ENCODE data around the gene PRDM10.
"Not testable (repeated sequence)": the region's sequence is repeated elsewhere in the genome, so short reads cannot be mapped to it uniquely, and the experiment has no call there.

Gene PRDM10

DNA sequence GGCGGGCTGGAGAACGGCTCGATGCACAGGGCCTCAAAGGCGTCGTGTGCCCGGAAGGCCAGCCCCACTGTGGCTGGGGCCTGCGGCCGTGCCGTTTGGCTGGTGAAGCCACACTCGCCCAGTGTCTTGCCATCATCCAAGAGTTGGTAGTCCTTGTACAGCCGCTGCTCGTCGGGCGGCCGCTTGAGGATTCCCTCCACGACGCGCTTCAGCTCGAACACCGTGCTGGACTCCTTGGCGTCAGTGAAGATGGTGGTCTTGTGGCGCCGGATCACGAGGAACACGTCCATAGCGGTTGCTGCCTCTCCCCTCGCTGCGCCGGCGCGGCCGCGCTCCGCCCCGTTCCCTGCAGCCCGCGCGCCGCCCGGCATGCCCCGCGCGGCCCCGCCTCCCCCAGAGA, 30.3 kb upstream of the PRDM10 start:
- Mint-ChIP-seq H3K27ac (ENCODE audit: low read depth) (no peak overlapping the region), H3K9me3 (no peaks in the 10 kb centered on the region), H3K27me3 (peaks cover 12% of the 10 kb centered on the region), H3K36me3 (ENCODE audit: insufficient read depth) (peaks cover 2% of the 10 kb centered on the region), H3K4me1 (no peaks in the 10 kb centered on the region), H3K4me3 (no peak overlapping the region)
- no peak for ATAC-seq (replicated peaks; ENCODE audit: extremely low read depth, poor library complexity, severe bottlenecking)
- no peak for DNase-seq (ENCODE audit: low spot score in 2 of 2)

- no peak overlapping the region for H3K27ac Mint-ChIP-seq (ENCODE audit: low read depth)
- peaks cover 10% of the 10 kb centered on the region for H3K27me3 Mint-ChIP-seq
Measured at GRCh38 chr11:130031945-130032344, 29.3 kb upstream of the PRDM10 start.

DNA sequence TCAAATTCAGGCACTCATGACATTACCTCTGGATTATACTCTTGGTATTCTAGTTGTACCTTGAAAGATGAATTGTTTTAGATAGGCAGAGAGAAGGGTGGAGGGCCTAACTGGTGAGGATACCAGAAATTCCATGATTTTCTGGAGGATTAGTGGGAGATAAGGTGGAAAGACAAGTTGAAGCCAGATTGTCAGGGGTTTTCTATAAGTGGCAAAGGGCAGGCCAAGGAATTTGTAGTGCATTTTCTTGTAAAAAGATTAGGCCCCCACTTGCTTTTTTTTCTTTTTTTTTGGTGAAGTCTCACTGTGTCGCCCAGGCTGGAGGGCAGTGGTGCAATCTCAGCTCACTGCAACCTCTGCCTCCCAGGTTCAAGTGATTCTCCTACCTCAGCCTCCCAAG, 28.4 kb upstream of the PRDM10 start:
- DNase-seq (ENCODE audit: low spot score in 2 of 2), result no peak
- no peaks in the 10 kb centered on the region for H3K36me3 Mint-ChIP-seq (ENCODE audit: insufficient read depth)
- no peak overlapping the region for H3K27ac Mint-ChIP-seq (ENCODE audit: low read depth)
- H3K4me1 Mint-ChIP-seq, result no peaks in the 10 kb centered on the region
- H3K4me3 Mint-ChIP-seq, result no peak overlapping the region
- H3K27me3 Mint-ChIP-seq, result peaks cover 3% of the 10 kb centered on the region
- no peaks in the 10 kb centered on the region for H3K9me3 Mint-ChIP-seq
- ATAC-seq (replicated peaks; ENCODE audit: extremely low read depth, poor library complexity, severe bottlenecking), result no peak

More at GRCh38 chr11:130031945-130032344, 29.3 kb upstream of the PRDM10 start:
- Mint-ChIP-seq H3K36me3 (ENCODE audit: insufficient read depth) (no peaks in the 10 kb centered on the region), H3K4me1 (no peaks in the 10 kb centered on the region), H3K9me3 (no peaks in the 10 kb centered on the region), H3K4me3 (no peak overlapping the region)
- ATAC-seq (replicated peaks; ENCODE audit: extremely low read depth, poor library complexity, severe bottlenecking) (no peak), DNase-seq (ENCODE audit: low spot score in 2 of 2) (no peak)

DNA sequence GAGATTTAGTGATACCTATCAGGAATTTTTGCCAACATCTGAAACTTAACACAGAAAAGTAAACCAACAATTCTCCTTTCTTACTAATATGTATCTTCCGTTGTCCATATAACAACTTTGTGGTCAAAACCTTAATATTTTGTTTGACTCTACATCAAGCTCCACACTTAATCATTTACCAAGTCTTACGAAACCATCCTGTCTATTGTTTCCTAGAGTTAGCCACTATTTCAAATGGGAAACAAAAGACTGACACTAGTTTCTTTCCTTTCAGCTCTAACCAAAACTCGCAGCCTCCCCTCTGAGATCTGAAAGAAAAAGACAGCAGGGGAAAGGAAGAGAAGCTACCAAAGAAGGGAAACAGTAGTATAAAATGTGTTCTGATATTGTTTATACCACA, 26.5 kb upstream of the PRDM10 start:
- DNase-seq (ENCODE audit: low spot score in 2 of 2) (no peak), ATAC-seq (replicated peaks; ENCODE audit: extremely low read depth, poor library complexity, severe bottlenecking) (no peak)
- Mint-ChIP-seq H3K4me1 (no peaks in the 10 kb centered on the region), H3K9me3 (no peaks in the 10 kb centered on the region), H3K4me3 (no peak overlapping the region), H3K27me3 (no peaks in the 10 kb centered on the region), H3K36me3 (ENCODE audit: insufficient read depth) (no peaks in the 10 kb centered on the region), H3K27ac (ENCODE audit: low read depth) (no peak overlapping the region)

GRCh38 chr11:130025371-130025770, 22.7 kb upstream of the PRDM10 start:
- Mint-ChIP-seq H3K4me1 (no peaks in the 10 kb centered on the region), H3K27ac (ENCODE audit: low read depth) (no peak overlapping the region), H3K36me3 (ENCODE audit: insufficient read depth) (peaks cover 1% of the 10 kb centered on the region), H3K27me3 (no peaks in the 10 kb centered on the region), H3K4me3 (no peak overlapping the region), H3K9me3 (no peaks in the 10 kb centered on the region)
- DNase-seq (ENCODE audit: low spot score in 2 of 2) (no peak), ATAC-seq (replicated peaks; ENCODE audit: extremely low read depth, poor library complexity, severe bottlenecking) (no peak)

GRCh38 chr11:130024361-130024760, 21.7 kb upstream of the PRDM10 start:
- DNase-seq (ENCODE audit: low spot score in 2 of 2) (no peak), ATAC-seq (replicated peaks; ENCODE audit: extremely low read depth, poor library complexity, severe bottlenecking) (no peak)
- Mint-ChIP-seq H3K27me3 (no peaks in the 10 kb centered on the region), H3K36me3 (ENCODE audit: insufficient read depth) (peaks cover 1% of the 10 kb centered on the region), H3K4me1 (no peaks in the 10 kb centered on the region), H3K27ac (ENCODE audit: low read depth) (no peak overlapping the region), H3K4me3 (no peak overlapping the region), H3K9me3 (no peaks in the 10 kb centered on the region)

GRCh38 chr11:130023204-130023603, 20.6 kb upstream of the PRDM10 start:
- Mint-ChIP-seq H3K27me3 (no peaks in the 10 kb centered on the region), H3K27ac (ENCODE audit: low read depth) (no peak overlapping the region), H3K4me1 (no peaks in the 10 kb centered on the region), H3K36me3 (ENCODE audit: insufficient read depth) (peaks cover 1% of the 10 kb centered on the region), H3K9me3 (no peaks in the 10 kb centered on the region), H3K4me3 (no peak overlapping the region)
- ATAC-seq (replicated peaks; ENCODE audit: extremely low read depth, poor library complexity, severe bottlenecking) (no peak), DNase-seq (ENCODE audit: low spot score in 2 of 2) (no peak)

DNA sequence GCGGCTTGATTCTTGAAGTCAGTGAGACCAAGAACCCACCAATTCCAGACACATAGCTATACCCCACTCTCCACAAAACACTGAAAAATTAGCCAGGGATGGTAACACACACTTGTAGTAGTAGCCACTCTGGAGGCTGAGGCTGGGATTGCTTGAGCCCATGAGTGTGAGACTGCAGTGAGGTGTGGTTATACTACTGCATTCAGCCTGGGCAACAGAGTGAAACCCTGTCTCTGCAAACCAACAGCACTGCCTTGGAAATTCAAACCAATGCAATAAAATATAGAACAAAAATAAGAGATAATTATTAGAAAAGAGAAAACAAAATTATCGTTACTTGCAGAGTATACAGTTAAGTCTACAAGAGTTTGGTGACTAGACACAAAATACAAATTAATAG, 20.2 kb upstream of the PRDM10 start:
- H3K4me3 Mint-ChIP-seq, result no peak overlapping the region
- ATAC-seq (replicated peaks; ENCODE audit: extremely low read depth, poor library complexity, severe bottlenecking), result no peak
- H3K9me3 Mint-ChIP-seq, result no peaks in the 10 kb centered on the region
- no peak for DNase-seq (ENCODE audit: low spot score in 2 of 2)
- no peaks in the 10 kb centered on the region for H3K27me3 Mint-ChIP-seq
- peaks cover 1% of the 10 kb centered on the region for H3K36me3 Mint-ChIP-seq (ENCODE audit: insufficient read depth)
- no peaks in the 10 kb centered on the region for H3K4me1 Mint-ChIP-seq
- no peak overlapping the region for H3K27ac Mint-ChIP-seq (ENCODE audit: low read depth)

DNA sequence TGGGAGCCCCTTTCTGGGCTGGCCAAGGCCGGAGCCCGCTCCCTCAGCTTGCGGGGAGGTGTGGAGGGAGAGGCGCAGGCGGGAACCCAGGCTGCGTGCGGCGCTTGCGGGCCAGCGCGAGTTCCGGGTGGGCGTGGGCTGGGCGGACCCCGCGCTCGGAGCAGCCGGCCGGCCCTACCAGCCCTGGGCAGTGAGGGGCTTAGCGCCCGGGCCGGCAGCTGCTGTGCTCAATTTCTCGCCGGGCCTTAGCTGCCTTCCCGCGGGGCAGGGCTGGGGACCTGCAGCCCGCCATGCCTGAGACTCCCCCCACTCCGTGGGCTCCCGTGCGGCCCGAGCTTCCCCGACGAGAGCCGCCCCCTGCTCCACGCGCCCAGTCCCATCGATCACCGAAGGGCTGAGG, 19.0 kb upstream of the PRDM10 start:
- H3K4me3 Mint-ChIP-seq; DNase-seq (ENCODE audit: low spot score in 2 of 2); H3K4me1 Mint-ChIP-seq; H3K36me3 Mint-ChIP-seq (ENCODE audit: insufficient read depth); H3K9me3 Mint-ChIP-seq; ATAC-seq (replicated peaks; ENCODE audit: extremely low read depth, poor library complexity, severe bottlenecking); H3K27me3 Mint-ChIP-seq; H3K27ac Mint-ChIP-seq (ENCODE audit: low read depth): not testable (repeated sequence)

GRCh38 chr11:130020323-130020722, 17.7 kb upstream of the PRDM10 start:
- ATAC-seq (replicated peaks; ENCODE audit: extremely low read depth, poor library complexity, severe bottlenecking) (no peak), DNase-seq (ENCODE audit: low spot score in 2 of 2) (no peak)
- no peaks in the 10 kb centered on the region for H3K4me1 Mint-ChIP-seq
- no peak overlapping the region for H3K27ac Mint-ChIP-seq (ENCODE audit: low read depth)
- H3K27me3 Mint-ChIP-seq, result no peaks in the 10 kb centered on the region
- peaks cover 5% of the 10 kb centered on the region for H3K9me3 Mint-ChIP-seq
- H3K36me3 Mint-ChIP-seq (ENCODE audit: insufficient read depth), result peaks cover 1% of the 10 kb centered on the region
- no peak overlapping the region for H3K4me3 Mint-ChIP-seq

- not testable (repeated sequence) for H3K4me3 Mint-ChIP-seq; H3K9me3 Mint-ChIP-seq; ATAC-seq (replicated peaks; ENCODE audit: extremely low read depth, poor library complexity, severe bottlenecking); DNase-seq (ENCODE audit: low spot score in 2 of 2); H3K36me3 Mint-ChIP-seq (ENCODE audit: insufficient read depth); H3K27me3 Mint-ChIP-seq; H3K4me1 Mint-ChIP-seq; H3K27ac Mint-ChIP-seq (ENCODE audit: low read depth)
Measured at GRCh38 chr11:130015846-130016245, 13.2 kb upstream of the PRDM10 start.

GRCh38 chr11:130008326-130008725, 5.7 kb upstream of the PRDM10 start:
- Mint-ChIP-seq H3K4me1 (peaks cover 7% of the 10 kb centered on the region), H3K36me3 (ENCODE audit: insufficient read depth) (peaks cover 4% of the 10 kb centered on the region), H3K9me3 (no peaks in the 10 kb centered on the region), H3K27ac (ENCODE audit: low read depth) (no peak overlapping the region), H3K4me3 (no peak overlapping the region), H3K27me3 (peaks cover 20% of the 10 kb centered on the region)
- DNase-seq (ENCODE audit: low spot score in 2 of 2), result no peak
- ATAC-seq (replicated peaks; ENCODE audit: extremely low read depth, poor library complexity, severe bottlenecking), result no peak

GRCh38 chr11:130006929-130007328, 4.3 kb upstream of the PRDM10 start:
- no peak overlapping the region for H3K27ac Mint-ChIP-seq (ENCODE audit: low read depth)
- DNase-seq (ENCODE audit: low spot score in 2 of 2) (no peak), ATAC-seq (replicated peaks; ENCODE audit: extremely low read depth, poor library complexity, severe bottlenecking) (no peak)
- H3K27me3 Mint-ChIP-seq, result peaks cover 20% of the 10 kb centered on the region
- no peak overlapping the region for H3K4me3 Mint-ChIP-seq
- H3K9me3 Mint-ChIP-seq, result no peaks in the 10 kb centered on the region
- H3K36me3 Mint-ChIP-seq (ENCODE audit: insufficient read depth), result peaks cover 10% of the 10 kb centered on the region
- H3K4me1 Mint-ChIP-seq, result peaks cover 7% of the 10 kb centered on the region

DNA sequence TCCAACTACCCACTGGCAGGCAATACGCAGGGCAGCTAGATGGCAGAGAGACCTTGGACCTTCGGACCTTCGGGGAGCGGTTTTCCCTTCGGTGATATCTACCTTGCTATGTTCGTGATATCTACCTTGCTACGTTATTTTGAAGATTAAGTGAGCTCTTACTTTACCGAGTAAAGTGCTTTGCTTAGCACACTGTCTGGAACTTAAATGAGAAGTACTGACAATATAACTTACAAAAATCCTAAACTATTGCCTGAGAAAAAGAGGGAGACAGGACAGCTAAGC, 1.0 kb upstream of the PRDM10 start:
- no peak for ATAC-seq (replicated peaks; ENCODE audit: extremely low read depth, poor library complexity, severe bottlenecking)
- peak overlapping the region; percentile 96 for H3K4me3 Mint-ChIP-seq
- H3K9me3 Mint-ChIP-seq, result no peaks in the 10 kb centered on the region
- no peak for DNase-seq (ENCODE audit: low spot score in 2 of 2)
- H3K4me1 Mint-ChIP-seq, result peaks cover 26% of the 10 kb centered on the region
- H3K27ac Mint-ChIP-seq (ENCODE audit: low read depth), result peak overlapping the region; percentile 100
- H3K27me3 Mint-ChIP-seq, result peaks cover 9% of the 10 kb centered on the region
- peaks cover 14% of the 10 kb centered on the region for H3K36me3 Mint-ChIP-seq (ENCODE audit: insufficient read depth)
